ENCODE data around the gene AIG1.

GRCh38 chr6:143128681-143129015, 68.0 kb downstream of the AIG1 start:
- no peak for TF ChIP-seq CTCF (IDR thresholded peaks at IDR 0.05)
- no peak for TF ChIP-seq POLR2A (IDR thresholded peaks at IDR 0.05)

Data from adrenal gland (tissue), 5 donors.